ENCODE data around the gene RAB40B.
"Not testable (repeated sequence)": the region's sequence is repeated elsewhere in the genome, so short reads cannot be mapped to it uniquely, and the experiment has no call there.

The RAB40B gene

DNA sequence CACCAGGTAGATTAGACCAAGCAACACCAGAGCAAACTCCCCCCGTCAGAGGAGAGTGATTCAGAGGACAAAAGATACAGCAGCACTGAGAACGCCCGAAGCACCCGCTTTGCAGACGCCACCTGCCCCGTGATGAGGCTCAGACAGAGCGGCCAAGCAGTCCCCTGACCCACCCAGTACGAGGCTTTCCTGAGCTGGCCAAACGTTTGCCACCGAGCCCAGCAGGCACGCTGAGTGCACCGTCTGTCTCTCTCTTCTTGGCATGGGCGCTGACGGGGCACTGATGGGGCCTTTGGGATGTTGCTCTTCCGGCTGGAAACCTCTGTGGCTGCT lies 30.9 kb downstream of the RAB40B start:
- DNase-seq (ENCODE audit: low read depth): no peak

GRCh38 chr17:82666931-82667667 lies 31.4 kb downstream of the RAB40B start:
- DNase-seq (ENCODE audit: low read depth): no peak

DNA sequence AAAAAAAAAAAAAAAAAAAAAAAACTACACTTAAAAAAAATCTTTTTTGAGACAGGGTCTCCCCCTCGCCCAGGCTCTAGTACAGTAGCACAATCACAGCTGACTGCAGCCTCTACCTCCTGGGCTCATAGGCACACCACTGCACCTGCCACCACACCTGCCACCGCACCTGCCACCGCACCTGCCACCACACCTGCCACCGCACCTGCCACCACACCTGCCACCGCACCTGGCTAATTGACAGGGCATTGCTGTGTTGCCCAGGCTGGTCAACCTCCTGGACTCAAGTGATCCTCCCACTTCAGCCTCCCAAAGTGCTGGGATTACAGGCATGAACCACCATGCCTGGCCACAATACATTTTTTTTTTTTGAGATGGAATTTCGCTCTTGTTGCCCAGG lies 32.6 kb downstream of the RAB40B start:
- DNase-seq (ENCODE audit: low read depth): no peak

GRCh38 chr17:82665217-82665616 lies 33.3 kb downstream of the RAB40B start:
- DNase-seq (ENCODE audit: low read depth): no peak

DNA sequence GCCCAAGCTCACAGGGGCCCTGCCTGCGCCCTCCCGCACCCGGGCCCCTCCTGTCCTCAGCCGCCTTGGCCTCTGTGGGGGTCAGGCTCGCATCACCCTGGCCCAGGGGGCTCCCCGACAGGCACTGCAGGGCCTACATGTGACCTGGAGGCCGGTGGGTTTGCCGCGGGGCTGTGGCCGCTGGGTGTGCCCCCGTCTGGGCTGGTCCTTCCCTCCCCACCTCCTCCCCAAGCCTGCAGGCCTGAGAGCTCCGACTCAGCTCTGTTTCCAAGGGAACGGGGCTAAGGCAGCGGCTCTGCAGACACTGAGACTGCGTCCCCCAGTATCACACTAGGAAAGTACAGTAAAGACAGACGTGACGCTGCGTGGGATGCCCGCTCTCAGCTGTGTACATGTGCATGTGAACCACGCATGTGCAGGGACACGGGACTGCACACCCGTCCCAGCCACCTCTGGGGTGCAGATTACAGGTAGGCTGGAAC lies 33.8 kb downstream of the RAB40B start:
- DNase-seq (ENCODE audit: low read depth): no peak

- DNase-seq (ENCODE audit: low read depth): no peak
These were observed 34.3 kb downstream of the RAB40B start for GRCh38 chr17:82664276-82664575.

DNA sequence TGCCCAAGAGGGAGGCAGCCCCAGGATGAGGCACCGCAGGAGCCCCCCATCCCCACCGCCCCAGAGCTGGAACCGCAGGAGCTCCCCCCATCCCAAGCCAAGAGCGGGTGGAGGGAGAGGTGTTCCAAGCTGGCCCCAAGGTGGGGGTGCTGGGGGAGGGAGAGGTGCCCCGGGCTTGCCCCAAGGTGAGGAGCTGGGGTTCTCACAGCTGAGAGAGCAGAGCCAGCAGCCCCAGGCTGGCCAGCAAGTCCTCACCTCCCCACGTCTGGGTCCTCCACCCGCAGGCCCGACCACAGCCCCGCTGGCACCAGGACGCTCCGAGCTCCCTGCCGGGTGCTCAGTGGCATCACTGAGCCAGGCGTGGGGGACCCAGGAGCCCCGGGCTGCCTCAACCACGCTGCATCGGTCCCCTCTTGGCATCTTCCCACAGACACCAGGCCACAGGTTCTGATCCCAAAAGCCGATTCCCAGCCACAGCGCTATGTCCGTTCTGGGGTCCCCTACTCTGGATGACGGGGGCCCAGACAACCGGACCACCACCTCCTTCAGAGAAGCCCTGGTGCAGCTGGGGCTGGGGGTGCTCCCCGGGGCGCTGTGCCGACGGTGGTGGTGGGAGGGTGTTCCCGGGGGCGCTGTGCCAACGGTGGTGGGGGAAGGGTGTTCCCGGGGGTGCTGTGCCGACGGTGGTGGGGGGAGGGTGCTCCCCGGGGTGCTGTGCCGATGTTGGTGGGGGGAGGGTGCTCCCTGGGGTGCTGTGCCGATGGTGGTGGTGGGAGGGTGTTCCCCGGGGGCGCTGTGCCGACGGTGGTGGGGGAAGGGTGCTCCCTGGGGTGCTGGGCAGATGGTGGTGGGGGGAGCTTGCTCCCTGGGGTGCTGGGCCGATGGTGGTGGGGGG lies 34.9 kb downstream of the RAB40B start:
- no peak for DNase-seq (ENCODE audit: low read depth)

- no peak for DNase-seq (ENCODE audit: low read depth)
These were observed 35.7 kb downstream of the RAB40B start for GRCh38 chr17:82662711-82663261.

DNA sequence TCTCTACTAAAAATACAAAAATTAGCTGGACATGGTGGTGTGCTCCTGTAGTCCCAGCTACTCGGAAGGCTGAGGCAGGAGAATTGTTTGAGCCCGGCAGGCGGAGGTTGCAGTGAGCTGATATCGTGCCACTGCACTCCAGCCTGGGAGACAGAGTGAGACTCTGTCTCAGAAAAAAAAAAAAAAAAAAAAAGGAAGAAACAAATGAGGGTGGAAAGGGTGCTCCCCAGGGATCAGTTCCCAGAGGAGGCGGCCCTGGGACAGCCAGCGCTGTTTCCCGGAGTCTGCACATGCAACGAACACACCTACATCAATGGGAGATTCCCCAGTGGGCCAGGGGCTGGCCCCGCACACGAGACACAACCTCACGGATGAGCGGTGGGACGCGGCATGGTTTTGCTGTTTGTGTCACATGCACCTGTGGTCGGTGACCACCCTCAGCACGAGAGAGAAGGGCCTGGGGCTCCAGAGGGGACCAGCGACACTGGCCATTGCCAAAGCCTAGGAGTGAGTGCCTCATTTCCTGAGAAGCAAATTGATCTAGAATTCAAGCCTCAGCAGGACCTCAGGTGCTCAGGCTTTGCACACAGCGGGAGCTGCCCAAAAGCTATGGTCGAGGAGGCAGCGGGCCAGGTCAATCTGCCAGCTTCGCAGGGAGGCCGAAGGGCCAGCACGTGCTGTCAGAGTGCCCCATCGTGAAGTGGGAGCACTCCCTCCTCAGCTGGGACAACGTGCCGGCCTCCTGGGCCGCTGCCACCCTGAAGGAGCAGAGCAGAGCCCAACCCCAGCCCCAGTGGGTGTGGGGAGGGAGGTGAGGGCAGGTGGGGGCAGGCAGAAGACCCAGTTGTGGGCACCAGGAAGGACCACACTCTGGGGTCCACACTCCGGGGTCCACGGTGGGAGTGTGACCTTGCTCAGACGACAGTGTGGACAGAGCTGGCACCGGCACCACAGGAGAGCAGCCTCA lies 36.5 kb downstream of the RAB40B start:
- no peak for DNase-seq (ENCODE audit: low read depth)

DNA sequence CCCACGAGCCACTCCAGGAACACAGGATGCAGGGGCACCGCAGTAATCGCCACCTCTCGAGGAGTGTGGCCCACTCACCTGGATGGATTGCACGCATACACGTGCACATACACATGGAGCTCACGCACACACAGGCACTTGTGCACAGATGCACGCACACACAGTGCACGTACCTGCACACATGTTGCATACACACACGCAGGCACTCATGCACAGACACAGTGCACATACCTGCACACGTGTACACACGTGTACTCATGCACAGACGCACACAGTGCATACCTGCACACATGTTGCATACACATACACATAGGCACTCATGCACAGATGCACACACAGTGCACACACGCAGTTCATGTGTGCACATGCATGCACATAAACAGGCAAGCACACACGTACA lies 38.6 kb downstream of the RAB40B start:
- DNase-seq (ENCODE audit: low read depth): no peak

DNA sequence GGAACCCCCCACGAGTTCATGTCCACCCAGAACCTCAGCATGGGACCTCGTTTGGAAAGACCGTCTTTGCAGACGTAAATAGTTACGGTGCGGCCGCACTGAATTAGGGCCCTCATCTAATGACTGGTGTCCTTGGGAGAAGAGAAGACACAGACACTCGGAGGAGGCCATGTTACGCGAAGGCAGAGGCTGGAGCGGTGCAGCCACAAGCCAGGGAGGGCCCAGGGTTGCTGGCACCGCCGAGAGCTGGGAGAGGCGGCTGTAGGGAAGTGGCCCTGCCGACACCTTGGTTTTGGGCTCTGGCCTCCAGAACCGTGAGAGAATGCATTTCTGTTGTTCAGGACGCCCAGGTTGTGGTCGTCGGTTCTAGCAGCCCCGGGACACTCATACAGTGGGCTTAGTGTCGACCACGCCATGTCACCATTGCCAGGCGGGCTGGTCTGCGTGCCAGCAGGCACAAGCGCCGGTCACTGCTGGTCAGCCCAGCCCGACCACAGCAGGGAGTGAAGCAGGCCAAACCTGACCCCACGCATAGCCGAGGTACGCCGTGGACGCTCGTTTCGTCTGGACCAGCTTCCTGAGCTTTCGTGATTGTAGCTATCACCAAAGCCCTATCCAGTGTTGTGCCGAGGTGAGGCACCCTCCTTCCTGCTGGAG lies 39.6 kb downstream of the RAB40B start:
- no peak for DNase-seq (ENCODE audit: low read depth)

DNA sequence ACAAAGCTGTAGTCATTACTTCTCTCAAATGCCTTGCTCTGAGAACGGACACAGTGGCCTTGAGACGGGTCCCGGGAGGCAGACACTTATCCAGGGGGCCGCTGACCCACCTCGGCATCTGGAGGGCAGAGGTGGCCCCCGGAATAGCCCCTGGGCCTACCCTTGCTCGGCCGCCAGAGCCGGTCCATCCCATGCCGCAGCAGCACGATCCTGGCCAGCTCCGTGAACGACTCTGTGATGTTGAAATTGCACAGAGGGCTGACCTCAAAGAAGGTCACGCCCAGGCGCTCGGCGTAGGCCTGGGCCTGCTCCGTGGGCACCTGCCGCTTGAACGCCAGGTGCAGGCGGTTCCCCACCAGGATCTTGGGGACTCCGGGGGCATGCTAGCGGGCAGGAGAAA lies 40.2 kb downstream of the RAB40B start:
- DNase-seq (ENCODE audit: low read depth): no peak

GRCh38 chr17:82657926-82658325 lies 40.6 kb downstream of the RAB40B start:
- DNase-seq (ENCODE audit: low read depth): no peak

GRCh38 chr17:82656266-82656665 lies 42.2 kb downstream of the RAB40B start:
- no peak for DNase-seq (ENCODE audit: low read depth)

- no peak for DNase-seq (ENCODE audit: low read depth)
These were observed 43.0 kb downstream of the RAB40B start for GRCh38 chr17:82655523-82655922.

DNA sequence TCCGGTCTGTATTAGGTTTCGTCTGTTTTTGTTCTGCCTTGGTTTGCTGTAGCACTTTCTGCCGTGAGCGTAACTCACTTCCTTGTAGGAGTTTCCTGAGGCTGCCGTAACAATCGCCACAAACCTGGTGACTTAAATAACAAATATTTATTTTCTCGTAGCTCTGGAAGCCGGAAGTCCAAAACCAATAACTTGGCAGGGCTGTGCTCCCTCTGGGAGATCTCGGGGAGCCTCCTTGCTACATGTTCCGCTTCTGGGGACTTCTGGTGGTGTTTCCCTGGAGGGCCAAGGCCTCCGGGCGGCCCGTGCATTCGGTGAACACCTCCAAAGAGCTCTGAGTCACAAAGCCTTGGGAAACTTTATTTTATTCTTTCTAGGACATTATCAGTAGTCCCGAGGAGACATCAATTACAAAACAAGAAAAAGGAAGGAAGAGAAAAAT lies 43.4 kb downstream of the RAB40B start:
- no peak for DNase-seq (ENCODE audit: low read depth)

GRCh38 chr17:82654611-82655010 lies 43.9 kb downstream of the RAB40B start:
- DNase-seq (ENCODE audit: low read depth): not testable (repeated sequence)

DNA sequence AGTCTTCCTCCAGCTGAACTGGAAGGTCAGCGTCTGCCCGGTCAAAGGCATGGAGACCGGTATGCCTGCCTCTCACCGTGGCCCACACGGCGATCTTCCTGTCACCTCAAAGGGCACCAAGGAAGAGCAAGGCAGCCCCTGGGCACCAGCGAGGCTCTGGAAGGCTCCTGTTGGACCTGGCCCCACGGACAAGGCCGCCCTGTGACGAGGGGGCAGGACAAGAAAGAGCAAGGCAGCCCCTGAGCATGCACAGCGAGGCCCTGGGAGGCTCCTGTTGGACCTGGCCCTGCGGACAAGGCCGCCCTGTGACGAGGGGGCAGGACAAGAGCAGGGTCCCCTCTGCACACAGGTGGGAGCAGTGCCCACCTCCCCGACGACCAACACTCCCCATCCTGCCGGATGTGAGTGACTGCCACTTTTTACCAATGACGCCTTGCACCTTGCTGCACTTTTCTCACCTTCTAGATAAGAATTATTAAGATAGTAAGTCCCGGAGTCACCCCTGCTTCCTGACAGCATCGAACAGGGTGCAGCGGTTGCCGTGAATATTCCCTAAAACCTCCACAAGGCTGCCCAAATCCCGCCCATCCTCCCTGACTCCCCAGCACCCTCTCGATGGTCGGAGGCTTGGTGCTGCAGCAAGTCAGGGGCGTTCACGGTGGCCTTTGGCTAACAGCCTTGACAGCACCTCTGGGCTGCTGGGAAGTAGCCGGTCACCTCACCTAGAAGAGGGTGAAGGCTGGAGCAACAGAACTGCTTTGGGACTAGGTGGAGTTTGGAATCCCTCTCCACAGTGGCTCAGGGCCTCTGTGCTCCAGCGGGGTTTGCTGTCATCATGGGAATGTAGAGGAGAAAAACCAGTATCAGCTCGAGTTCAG lies 44.6 kb downstream of the RAB40B start:
- no peak for DNase-seq (ENCODE audit: low read depth)

DNA sequence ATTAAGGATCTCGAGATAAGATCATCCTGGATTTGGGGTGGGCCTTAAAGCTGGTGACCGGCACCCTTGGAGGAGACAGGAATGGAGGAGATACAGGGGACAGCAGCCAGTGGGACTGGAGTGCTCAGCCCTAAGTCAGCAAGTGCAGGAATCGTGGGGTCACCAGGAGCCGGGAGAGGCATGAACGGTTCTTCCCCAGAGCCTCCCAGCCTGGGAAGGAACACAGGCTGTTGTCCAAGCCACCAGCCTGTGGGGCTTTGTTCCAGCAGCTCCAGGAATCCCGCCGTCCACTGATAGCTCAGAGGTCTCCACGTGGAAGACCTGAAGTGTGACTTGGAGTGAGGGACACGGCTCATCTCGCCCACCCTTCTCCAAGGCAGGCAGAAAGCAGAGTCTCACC lies 47.8 kb downstream of the RAB40B start:
- DNase-seq (ENCODE audit: low read depth): no peak

DNA sequence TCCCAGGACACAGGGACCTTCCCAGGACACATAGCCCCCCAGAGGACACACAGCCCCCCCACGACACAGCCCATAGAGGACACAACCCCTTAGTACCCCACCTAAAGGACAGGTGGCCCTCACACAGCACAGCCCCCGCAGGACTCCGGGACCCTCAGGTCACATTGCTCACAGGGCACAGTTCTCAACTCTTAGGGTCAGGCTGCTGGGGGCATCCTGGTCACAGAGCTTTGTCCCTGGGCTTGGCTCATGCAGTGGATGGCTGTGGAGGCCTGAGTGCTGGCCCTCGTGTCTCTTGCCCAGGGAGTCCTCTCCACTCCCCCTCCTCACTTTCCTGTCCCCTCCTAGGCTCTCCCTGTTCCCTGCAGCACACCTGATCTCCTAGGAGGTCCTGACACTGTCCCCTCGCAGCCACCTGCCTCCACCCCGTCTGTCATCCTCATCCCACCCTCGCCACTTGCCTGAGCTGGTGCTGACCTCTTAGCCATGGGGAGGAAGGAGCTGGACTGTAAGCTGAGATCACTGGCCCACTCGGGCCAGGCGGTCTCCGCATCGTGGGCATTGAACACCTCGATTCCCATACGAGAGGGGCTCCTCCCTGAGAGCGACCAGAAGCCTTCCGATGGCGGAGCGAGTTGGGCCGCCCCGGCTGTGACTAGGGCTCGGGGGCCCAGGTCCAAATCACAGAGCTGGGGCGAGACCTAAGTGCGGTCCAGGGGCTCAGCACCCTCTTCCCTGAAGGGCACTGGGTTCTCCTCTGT lies 48.8 kb downstream of the RAB40B start:
- no peak for DNase-seq (ENCODE audit: low read depth)
